OCI-LY3 (cell line): ENCODE measurements around the gene SUCNR1.

ENCODE experiments used
- H2AFZ ChIP-seq: fragments of 200-600, 300-600 bp; shearing (Covaris generic); 2 replicates; pipeline ENCODE4 v1.6.0; 2014; ENCODE audit warnings: antibody characterized with exemption, low read depth, low read length
- H3K27ac ChIP-seq: fragments of 200-600, 300-600 bp; sonication (generic); 2 replicates; pipeline ENCODE4 v1.5.1; 2014; ENCODE audit warnings: mild to moderate bottlenecking, low read length, moderate library complexity, mixed read lengths
- H3K27me3 ChIP-seq: fragments of 200-600, 300-600 bp; sonication (generic); 2 replicates; pipeline ENCODE4 v1.6.1; 2014; ENCODE audit warnings: low read depth, low read length, mixed read lengths
- H3K36me3 ChIP-seq: fragments of 200-600, 300-600 bp; sonication (generic); replicated peaks from 2 replicates; pipeline ENCODE3; 2014; ENCODE audit warnings: low read depth, low read length, mixed read lengths
- H3K4me1 ChIP-seq: fragments of 300-600, 200-600 bp; sonication (generic); 2 replicates; pipeline ENCODE4 v1.6.1; 2014; ENCODE audit warnings: low read length, mixed read lengths
- H3K4me2 ChIP-seq: fragments of 200-600, 300-600 bp; sonication (generic); 2 replicates; pipeline ENCODE4 v1.6.1; 2014; ENCODE audit warnings: low read length, mixed read lengths
- H3K4me3 ChIP-seq: fragments of 300-600, 200-600 bp; sonication (generic); 2 replicates; pipeline ENCODE4 v1.5.1; 2014; ENCODE audit warnings: antibody characterized with exemption, mild to moderate bottlenecking, low read length, moderate library complexity
- H3K79me2 ChIP-seq: fragments of 300-600, 200-600 bp; shearing (Covaris generic); 2 replicates; pipeline ENCODE4 v1.6.1; 2014; ENCODE audit warnings: mild to moderate bottlenecking, low read length, mixed read lengths
- H3K9ac ChIP-seq: fragments of 300-600, 200-600 bp; shearing (Covaris generic); 2 replicates; pipeline ENCODE4 v1.6.0; 2014; ENCODE audit warnings: mild to moderate bottlenecking, low read length, moderate library complexity
- H3K9me3 ChIP-seq: fragments of 200-600, 300-600 bp; shearing (Covaris generic); 2 replicates; pipeline ENCODE4 v1.6.1; 2014; ENCODE audit warnings: low read length, mixed read lengths; ENCODE audit not compliant: insufficient read depth
- H4K20me1 ChIP-seq: fragments of 200-600, 300-600 bp; sonication (generic); 2 replicates; pipeline ENCODE4 v1.6.1; 2016; ENCODE audit warnings: low read length, mixed read lengths; ENCODE audit not compliant: insufficient read depth
- EZH2phosphoT487 ChIP-seq: fragments of 200-600 bp; shearing (Covaris generic); IDR thresholded peaks from 2 replicates; pipeline ENCODE4 v1.6.1; 2018; ENCODE audit warnings: antibody characterized with exemption, mixed run types, low read depth
- TF ChIP-seq, protein P1 (sequence below): fragments of 200-600, 300-600 bp; sonication (generic); IDR thresholded peaks from 2 replicates; pipeline ENCODE4 v1.5.1; 2014; ENCODE audit warnings: antibody characterized with exemption, low read length, low read depth

The SUCNR1 gene

DNA sequence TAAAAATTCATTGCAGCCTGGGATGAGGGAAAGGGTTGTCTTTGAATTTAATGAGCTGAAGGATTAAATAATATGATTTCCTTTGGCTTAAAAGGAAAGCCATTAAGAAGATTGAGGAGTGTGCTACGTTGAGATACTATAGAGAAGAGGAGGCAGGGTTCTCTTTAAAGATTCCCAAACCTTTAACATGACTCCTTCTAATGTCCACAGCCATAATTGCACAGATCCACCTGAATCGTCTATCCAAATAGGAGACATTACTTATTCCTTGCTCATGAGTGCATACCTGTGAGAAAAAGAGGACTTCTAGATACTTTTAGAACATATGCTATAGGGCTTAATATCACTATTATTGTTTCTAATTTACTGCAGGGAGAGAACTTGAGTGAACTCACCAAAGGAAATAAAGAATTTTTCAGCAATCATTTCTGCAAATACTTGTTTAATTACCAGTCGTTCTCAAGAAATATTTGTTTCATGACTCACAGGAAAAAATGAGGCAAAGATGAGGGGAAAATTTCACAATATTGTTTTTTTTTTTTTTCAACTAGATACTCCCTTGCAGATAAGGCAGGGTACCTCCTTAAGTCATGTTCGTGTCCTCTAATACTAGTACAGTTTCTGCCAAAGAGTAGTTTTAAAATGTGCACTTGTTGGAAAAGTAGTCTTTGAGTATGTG is 8.9 kb upstream of the SUCNR1 start:
- Histone ChIP-seq H3K27me3 (no peaks in the 10 kb centered on the region), H3K4me2 (no peak overlapping the region), H4K20me1 (no peaks in the 10 kb centered on the region), H3K9me3 (no peaks in the 10 kb centered on the region), H3K79me2 (no peaks in the 10 kb centered on the region), H3K27ac (no peak overlapping the region), H3K4me1 (no peaks in the 10 kb centered on the region), H3K4me3 (no peak overlapping the region), H3K36me3 (no peaks in the 10 kb centered on the region), H2AFZ (no peak overlapping the region), H3K9ac (no peak overlapping the region)
- TF ChIP-seq, protein P1, sequence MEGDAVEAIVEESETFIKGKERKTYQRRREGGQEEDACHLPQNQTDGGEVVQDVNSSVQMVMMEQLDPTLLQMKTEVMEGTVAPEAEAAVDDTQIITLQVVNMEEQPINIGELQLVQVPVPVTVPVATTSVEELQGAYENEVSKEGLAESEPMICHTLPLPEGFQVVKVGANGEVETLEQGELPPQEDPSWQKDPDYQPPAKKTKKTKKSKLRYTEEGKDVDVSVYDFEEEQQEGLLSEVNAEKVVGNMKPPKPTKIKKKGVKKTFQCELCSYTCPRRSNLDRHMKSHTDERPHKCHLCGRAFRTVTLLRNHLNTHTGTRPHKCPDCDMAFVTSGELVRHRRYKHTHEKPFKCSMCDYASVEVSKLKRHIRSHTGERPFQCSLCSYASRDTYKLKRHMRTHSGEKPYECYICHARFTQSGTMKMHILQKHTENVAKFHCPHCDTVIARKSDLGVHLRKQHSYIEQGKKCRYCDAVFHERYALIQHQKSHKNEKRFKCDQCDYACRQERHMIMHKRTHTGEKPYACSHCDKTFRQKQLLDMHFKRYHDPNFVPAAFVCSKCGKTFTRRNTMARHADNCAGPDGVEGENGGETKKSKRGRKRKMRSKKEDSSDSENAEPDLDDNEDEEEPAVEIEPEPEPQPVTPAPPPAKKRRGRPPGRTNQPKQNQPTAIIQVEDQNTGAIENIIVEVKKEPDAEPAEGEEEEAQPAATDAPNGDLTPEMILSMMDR, result no peak
- TF ChIP-seq EZH2phosphoT487, result no peak

DNA sequence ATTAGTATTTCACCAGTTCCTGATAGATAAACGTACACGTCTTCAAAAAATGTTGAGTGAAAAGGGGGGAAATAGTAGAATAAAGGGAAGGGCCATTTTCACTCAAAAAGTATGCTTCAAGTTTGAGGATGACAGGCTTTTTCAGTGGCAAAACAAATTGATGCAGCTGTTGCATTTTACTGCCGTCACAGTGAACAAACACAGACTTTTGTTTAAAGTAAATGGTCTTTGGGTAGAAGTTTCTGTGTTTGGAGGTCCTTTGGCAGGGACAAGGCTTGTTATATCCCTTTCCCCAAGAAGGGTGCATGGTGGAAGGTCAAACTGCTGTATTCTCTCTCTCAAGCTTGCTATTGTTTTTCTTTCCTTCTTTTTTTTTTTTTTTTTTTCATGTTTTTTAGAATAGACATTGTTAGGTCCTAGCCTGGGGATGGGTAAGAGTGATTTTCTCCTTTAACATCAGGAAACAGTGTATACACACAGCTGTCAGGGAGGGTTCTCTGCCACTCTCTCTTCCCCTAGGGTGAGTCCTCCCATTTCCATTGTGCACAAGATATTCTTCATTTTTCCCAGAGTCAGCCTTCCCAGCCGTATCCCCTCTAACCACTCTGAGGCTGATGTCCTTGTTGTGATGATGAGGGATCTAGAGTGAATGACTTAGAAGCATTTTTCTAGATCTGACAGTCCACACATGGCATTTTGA is 6.6 kb upstream of the SUCNR1 start:
- H3K27ac ChIP-seq, result no peak overlapping the region
- no peaks in the 10 kb centered on the region for H4K20me1 ChIP-seq
- H2AFZ ChIP-seq, result no peak overlapping the region
- H3K27me3 ChIP-seq, result no peaks in the 10 kb centered on the region
- H3K9me3 ChIP-seq, result no peaks in the 10 kb centered on the region
- peaks cover 10% of the 10 kb centered on the region for H3K4me1 ChIP-seq
- no peak overlapping the region for H3K4me3 ChIP-seq
- no peak overlapping the region for H3K4me2 ChIP-seq
- no peaks in the 10 kb centered on the region for H3K79me2 ChIP-seq
- H3K9ac ChIP-seq, result no peak overlapping the region
- TF ChIP-seq EZH2phosphoT487, result no peak
- TF ChIP-seq, protein P1, result no peak
- no peaks in the 10 kb centered on the region for H3K36me3 ChIP-seq

DNA sequence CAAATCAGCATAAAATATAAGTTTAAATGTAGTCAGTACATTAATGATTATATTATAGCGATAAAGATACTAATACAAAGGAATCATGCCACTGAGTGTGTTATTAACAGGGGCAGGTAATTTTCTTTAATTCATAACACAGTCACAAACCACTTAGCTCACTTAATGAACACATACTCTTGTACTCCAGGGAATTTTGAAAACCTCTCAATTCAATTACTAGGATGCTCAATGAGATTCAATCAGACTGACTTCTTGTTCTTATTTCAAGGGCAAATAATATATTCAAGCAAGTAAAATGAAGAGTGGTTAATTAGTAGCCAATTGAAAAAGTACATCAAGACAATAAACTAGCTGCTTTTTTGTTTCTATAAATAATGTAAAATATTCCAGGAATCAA is 5.8 kb upstream of the SUCNR1 start:
- no peak overlapping the region for H3K4me2 ChIP-seq
- TF ChIP-seq, protein P1, result no peak
- no peak for TF ChIP-seq EZH2phosphoT487
- no peaks in the 10 kb centered on the region for H3K36me3 ChIP-seq
- no peaks in the 10 kb centered on the region for H3K27me3 ChIP-seq
- H3K4me3 ChIP-seq, result no peak overlapping the region
- H2AFZ ChIP-seq, result no peak overlapping the region
- H3K4me1 ChIP-seq, result peaks cover 18% of the 10 kb centered on the region
- no peak overlapping the region for H3K27ac ChIP-seq
- H4K20me1 ChIP-seq, result no peaks in the 10 kb centered on the region
- no peaks in the 10 kb centered on the region for H3K9me3 ChIP-seq
- H3K9ac ChIP-seq, result no peak overlapping the region
- no peaks in the 10 kb centered on the region for H3K79me2 ChIP-seq

DNA sequence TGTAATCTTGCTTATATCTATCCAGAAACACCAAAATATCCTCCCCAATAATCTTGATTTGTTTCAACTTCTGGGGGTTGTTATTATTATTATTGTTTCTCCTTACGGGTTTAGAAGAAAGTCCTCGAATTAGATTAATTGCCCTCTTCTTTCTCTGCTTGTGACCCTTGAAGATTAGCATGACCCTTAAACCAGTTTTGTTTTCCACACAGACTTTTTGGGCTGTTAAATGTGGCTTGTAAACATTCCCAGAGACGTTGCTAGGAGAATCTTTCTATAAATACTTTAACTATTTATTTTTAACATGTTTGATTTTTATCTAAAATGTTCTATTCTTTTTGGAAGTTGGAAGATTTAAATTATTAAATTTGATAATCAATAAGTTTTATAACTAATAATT is 4.3 kb upstream of the SUCNR1 start:
- Histone ChIP-seq H2AFZ (no peak overlapping the region), H3K4me3 (no peak overlapping the region), H3K4me1 (peaks cover 28% of the 10 kb centered on the region), H3K36me3 (no peaks in the 10 kb centered on the region), H3K9me3 (no peaks in the 10 kb centered on the region), H3K9ac (no peak overlapping the region), H3K27me3 (no peaks in the 10 kb centered on the region), H4K20me1 (no peaks in the 10 kb centered on the region), H3K79me2 (no peaks in the 10 kb centered on the region), H3K4me2 (no peak overlapping the region), H3K27ac (no peak overlapping the region)
- TF ChIP-seq, protein P1, result no peak
- TF ChIP-seq EZH2phosphoT487, result no peak
